Activated B cell treated with CpG ODN at 0.5 μM for 24 hours (primary cell): ENCODE measurements around the gene FANCC. TPM values are rescaled to one million over a fixed set of nuclear protein-coding genes. Genes with fewer than 3 reads are reported as not detected.

Source experiments
- ATAC-seq: fragments of 200-7000 bp; cut with Tn5 transposase; one replicate; pipeline ENCODE4 v1.10.0; 2021; ENCODE audit warnings: low read depth, mild to moderate bottlenecking, moderate library complexity
- CTCF ChIA-PET: fragments of 350-600 bp; sonication (Branson Sonifier 250); formaldehyde crosslinking; loops from one replicate; lab custom pipeline; 2021; ENCODE audit warnings: antibody characterized with exemption; lab: Charles Lee
- POLR2A ChIA-PET: fragments of 350-600 bp; sonication (Branson Sonifier 250); formaldehyde crosslinking; loops from one replicate; lab custom pipeline; 2021; ENCODE audit warnings: antibody characterized with exemption; lab: Charles Lee
- DNase-seq: peaks from one replicate; pipeline ENCODE4 v3.0.0; 2022
- H3K27ac Mint-ChIP-seq: one replicate; pipeline ENCODE4 v1.8.0; 2020; ENCODE audit warnings: mixed read lengths
- H3K27me3 Mint-ChIP-seq: one replicate; pipeline ENCODE4 v1.8.0; 2021; ENCODE audit warnings: mixed read lengths
- H3K36me3 Mint-ChIP-seq: one replicate; pipeline ENCODE4 v1.8.0; 2021; ENCODE audit warnings: low read depth, mixed read lengths
- H3K4me1 Mint-ChIP-seq: one replicate; pipeline ENCODE4 v1.8.0; 2021; ENCODE audit warnings: mixed read lengths
- H3K4me3 Mint-ChIP-seq: one replicate; pipeline ENCODE4 v1.8.0; 2020; ENCODE audit warnings: mild to moderate bottlenecking, mixed read lengths
- H3K9me3 Mint-ChIP-seq: one replicate; pipeline ENCODE4 v1.8.0; 2020; ENCODE audit warnings: mixed read lengths
- CTCF ChIP-seq: fragments of 200-600 bp; IDR thresholded peaks from one replicate; pipeline ENCODE4 v1.8.0; 2022; ENCODE audit warnings: antibody characterized with exemption, mild to moderate bottlenecking
- intact Hi-C: fragments of 100-400 bp; cut with micrococcal nuclease; formaldehyde crosslinking; loops from one replicate; pipeline ENCODE4 v1.15.1; 2024
- total RNA-seq: library from RNA; stranded (reverse); gene quantifications from 2 replicates; pipeline ENCODE4 v1.2.3, GENCODE V29; 2022

FANCC gene
- total RNA-seq, 1 donor from 2014 or later: 11.4 TPM

GRCh38 chr9:95316794-95317118 is 753 bp downstream of the FANCC start:
- CTCF ChIA-PET: no interaction called here

GRCh38 chr9:95316274-95316673 is 1.2 kb downstream of the FANCC start:
- H3K36me3 Mint-ChIP-seq: peaks cover 3% of the 10 kb centered on the region
- H3K27me3 Mint-ChIP-seq: peaks cover 5% of the 10 kb centered on the region
- POLR2A ChIA-PET: no interaction called here
- H3K4me1 Mint-ChIP-seq: peaks cover 15% of the 10 kb centered on the region
- DNase-seq (no peak), ATAC-seq (no peak)
- intact Hi-C loops: loop anchor here (2.0 to 10.0 kb wide), 6 partner anchors 559 to 1919 kb away; partner anchors contain the start of genes AOPEP, ERCC6L2 and ZNF782
- H3K4me3 Mint-ChIP-seq: peak overlapping the region; percentile 92
- H3K27ac Mint-ChIP-seq: peak overlapping the region; percentile 91
- no peaks in the 10 kb centered on the region for H3K9me3 Mint-ChIP-seq
- no peak for TF ChIP-seq CTCF
- CTCF ChIA-PET: no interaction called here

More at GRCh38 chr9:95316794-95317118, 753 bp downstream of the FANCC start:
- DNase-seq (no peak), ATAC-seq (peak; percentile 44)
- Mint-ChIP-seq H3K4me1 (peaks cover 15% of the 10 kb centered on the region), H3K9me3 (no peaks in the 10 kb centered on the region), H3K27me3 (peaks cover 5% of the 10 kb centered on the region), H3K27ac (peak overlapping the region; percentile 91), H3K36me3 (peaks cover 3% of the 10 kb centered on the region), H3K4me3 (peak overlapping the region; percentile 92)
- intact Hi-C loops: loop anchor here (1.0 to 10.0 kb wide), 8 partner anchors 194 to 1918 kb away; partner anchors contain the start of genes AOPEP, ERCC6L2 and ZNF782
- TF ChIP-seq CTCF: no peak
- POLR2A ChIA-PET: interaction anchor here (0.6 kb wide), 1 partner anchor 192 kb away, joined by 8 read pairs; no protein-coding TSS in a partner anchor

GRCh38 chr9:95315108-95315746 is 2.3 kb downstream of the FANCC start:
- Mint-ChIP-seq H3K27me3 (peaks cover 5% of the 10 kb centered on the region), H3K9me3 (no peaks in the 10 kb centered on the region), H3K4me3 (no peak overlapping the region), H3K4me1 (peaks cover 15% of the 10 kb centered on the region), H3K27ac (no peak overlapping the region), H3K36me3 (peaks cover 3% of the 10 kb centered on the region)
- POLR2A ChIA-PET: no interaction called here
- CTCF ChIA-PET: no interaction called here
- no peak for TF ChIP-seq CTCF
- intact Hi-C loops: loop anchor here (5.0 to 10.0 kb wide), 3 partner anchors 1097 to 1920 kb away; partner anchors contain the start of gene ZNF782
- ATAC-seq: no peak
- no peak for DNase-seq

- intact Hi-C loops: loop anchor here (10.0 kb wide), 2 partner anchors 1542 to 1922 kb away; partner anchors contain the start of gene ZNF782
These were observed 4.5 kb downstream of the FANCC start for GRCh38 chr9:95313010-95313498.

More at GRCh38 chr9:95313010-95313498, 4.5 kb downstream of the FANCC start:
- H3K4me1 Mint-ChIP-seq: peaks cover 15% of the 10 kb centered on the region
- H3K9me3 Mint-ChIP-seq: no peaks in the 10 kb centered on the region
- ChIA-PET POLR2A (no interaction called here), CTCF (no interaction called here)
- no peak for TF ChIP-seq CTCF
- DNase-seq (no peak), ATAC-seq (no peak)
- peaks cover 5% of the 10 kb centered on the region for H3K27me3 Mint-ChIP-seq
- H3K27ac Mint-ChIP-seq: no peak overlapping the region
- peaks cover 3% of the 10 kb centered on the region for H3K36me3 Mint-ChIP-seq
- H3K4me3 Mint-ChIP-seq: peak overlapping the region; percentile 47
